Measurements from ENCODE around the gene MDN1.
"Not testable (repeated sequence)": the region's sequence is repeated elsewhere in the genome, so short reads cannot be mapped to it uniquely, and the experiment has no call there.

Gene MDN1

DNA sequence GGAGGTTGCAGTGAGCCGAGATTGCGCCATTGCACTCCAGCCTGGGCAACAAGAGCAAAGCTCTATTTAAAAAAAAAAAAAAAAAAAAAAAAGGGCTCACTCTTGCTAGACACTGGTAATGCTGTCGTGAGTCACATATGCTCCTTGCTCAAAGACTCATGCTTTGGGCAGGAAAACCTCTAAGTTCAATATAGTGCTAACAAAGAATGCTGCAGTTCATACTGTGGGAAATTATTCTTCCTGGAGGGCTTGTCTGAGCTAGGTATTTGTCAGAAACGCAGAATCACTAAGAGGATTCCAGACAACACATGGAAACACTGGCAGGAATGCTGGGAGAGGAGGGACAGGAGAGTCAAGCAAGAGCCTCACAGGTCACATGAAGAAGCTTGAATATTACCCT, 178.8 kb downstream of the MDN1 start:
- ChIA-PET CTCF (no interaction called here), POLR2A (interaction anchor here (0.6 kb wide), 2 partner anchors 279 to 288 kb away, joined by 3 read pairs; partner anchors contain the start of gene UBE2J1)
- DNase-seq (ENCODE audit: low read depth, low spot score): peak; percentile 59
- H3K4me3 ChIP-seq (ENCODE audit: low read depth, low read length): no peak overlapping the region
- TF ChIP-seq, protein P1, sequence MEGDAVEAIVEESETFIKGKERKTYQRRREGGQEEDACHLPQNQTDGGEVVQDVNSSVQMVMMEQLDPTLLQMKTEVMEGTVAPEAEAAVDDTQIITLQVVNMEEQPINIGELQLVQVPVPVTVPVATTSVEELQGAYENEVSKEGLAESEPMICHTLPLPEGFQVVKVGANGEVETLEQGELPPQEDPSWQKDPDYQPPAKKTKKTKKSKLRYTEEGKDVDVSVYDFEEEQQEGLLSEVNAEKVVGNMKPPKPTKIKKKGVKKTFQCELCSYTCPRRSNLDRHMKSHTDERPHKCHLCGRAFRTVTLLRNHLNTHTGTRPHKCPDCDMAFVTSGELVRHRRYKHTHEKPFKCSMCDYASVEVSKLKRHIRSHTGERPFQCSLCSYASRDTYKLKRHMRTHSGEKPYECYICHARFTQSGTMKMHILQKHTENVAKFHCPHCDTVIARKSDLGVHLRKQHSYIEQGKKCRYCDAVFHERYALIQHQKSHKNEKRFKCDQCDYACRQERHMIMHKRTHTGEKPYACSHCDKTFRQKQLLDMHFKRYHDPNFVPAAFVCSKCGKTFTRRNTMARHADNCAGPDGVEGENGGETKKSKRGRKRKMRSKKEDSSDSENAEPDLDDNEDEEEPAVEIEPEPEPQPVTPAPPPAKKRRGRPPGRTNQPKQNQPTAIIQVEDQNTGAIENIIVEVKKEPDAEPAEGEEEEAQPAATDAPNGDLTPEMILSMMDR (IDR thresholded peaks at IDR 0.05; ENCODE audit: insufficient read depth, low read length, missing control alignments): no peak

DNA sequence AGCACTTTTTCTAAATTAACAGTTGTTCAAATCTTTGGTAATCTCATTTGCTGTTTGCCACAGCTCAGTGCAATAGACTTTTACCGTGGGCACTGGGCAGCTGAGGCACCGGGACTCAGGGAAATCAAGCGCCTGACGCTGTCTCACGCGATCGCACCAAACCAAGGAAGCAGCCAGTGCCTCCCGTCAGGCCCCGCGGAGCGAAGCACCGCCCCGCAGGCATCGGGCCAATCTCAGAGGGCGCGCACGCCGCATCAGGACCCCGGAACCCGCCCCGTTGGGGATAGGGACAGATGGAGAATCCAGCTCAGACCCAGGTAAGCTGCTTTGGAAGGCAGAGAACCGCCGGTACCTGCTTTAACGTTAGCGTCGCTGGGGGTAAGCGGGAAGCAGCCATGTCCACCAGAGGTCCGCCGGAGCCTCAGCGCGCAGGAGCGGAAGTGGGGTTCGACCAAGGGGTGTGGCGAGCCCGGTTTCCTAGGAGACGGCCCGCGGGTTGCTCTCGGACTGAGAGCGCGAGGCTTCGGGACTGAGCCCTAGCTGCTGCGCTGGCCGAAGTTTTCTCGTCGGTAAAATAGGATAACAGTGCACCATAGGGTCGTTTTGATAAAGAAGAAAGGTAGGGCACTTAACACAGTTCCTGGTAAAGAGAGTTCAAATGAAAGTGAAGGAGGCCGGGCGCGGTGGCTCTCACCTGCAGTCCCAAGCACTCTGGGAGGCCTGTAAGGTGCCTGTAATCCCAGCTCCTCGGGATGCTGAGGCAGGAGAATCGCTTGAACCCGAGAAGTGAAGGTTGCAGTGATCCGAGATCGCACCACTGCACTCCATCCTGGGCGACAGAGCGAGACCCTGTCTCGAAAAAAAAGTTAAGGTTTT, 181.0 kb downstream of the MDN1 start, which contains the start of gene LYRM2:
Gene LYRM2 (minus strand): TSS at position 428 of the 876 bp plus-strand sequence. CDS start 31 bp downstream, at position 397.
- peak within 1 kb of the TSS; percentile 88 for H3K4me3 ChIP-seq (ENCODE audit: low read depth, low read length)
- TF ChIP-seq, protein P1 (IDR thresholded peaks at IDR 0.05; ENCODE audit: insufficient read depth, low read length, missing control alignments): no peak
- ChIA-PET CTCF (interaction anchor here (0.6 to 1.8 kb wide), 5 partner anchors 22 to 270 kb away, joined by 3 to 5 read pairs (median 4); no protein-coding TSS in a partner anchor), POLR2A (interaction anchor here (0.8 to 2.2 kb wide), 4 partner anchors 11 to 675 kb away, joined by 3 to 6 read pairs (median 4); partner anchors contain the start of genes RNGTT and UBE2J1)
- DNase-seq (ENCODE audit: low read depth, low spot score): peak; percentile 52

DNA sequence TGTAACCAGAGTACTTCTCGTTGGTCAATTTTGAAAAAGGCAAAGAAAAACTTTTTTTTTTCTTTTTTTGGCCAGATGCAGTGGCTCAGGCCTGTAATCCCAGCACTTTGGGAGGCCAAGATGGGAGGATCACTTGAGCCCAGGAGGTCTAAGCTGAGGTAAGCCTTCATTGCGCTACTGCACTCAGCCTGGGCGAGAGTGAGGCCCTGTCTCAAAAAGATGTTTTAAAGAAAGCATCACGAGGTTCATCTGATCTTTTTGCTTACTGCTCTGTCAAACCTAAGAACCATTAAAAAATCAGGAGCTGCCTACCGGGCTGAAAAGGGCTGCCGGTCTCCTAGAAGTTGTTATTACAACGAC, 181.7 kb downstream of the MDN1 start:
- H3K4me3 ChIP-seq (ENCODE audit: low read depth, low read length): peak overlapping the region; percentile 88
- ChIA-PET CTCF (interaction anchor here (0.6 to 1.8 kb wide), 6 partner anchors 21 to 269 kb away, joined by 3 to 5 read pairs (median 4); partner anchors contain the start of gene ANKRD6), POLR2A (interaction anchor here (0.8 to 2.2 kb wide), 4 partner anchors 10 to 674 kb away, joined by 3 to 6 read pairs (median 4); partner anchors contain the start of genes RNGTT and UBE2J1)
- TF ChIP-seq, protein P1 (IDR thresholded peaks at IDR 0.05; ENCODE audit: insufficient read depth, low read length, missing control alignments): no peak
- no peak for DNase-seq (ENCODE audit: low read depth, low spot score)

DNA sequence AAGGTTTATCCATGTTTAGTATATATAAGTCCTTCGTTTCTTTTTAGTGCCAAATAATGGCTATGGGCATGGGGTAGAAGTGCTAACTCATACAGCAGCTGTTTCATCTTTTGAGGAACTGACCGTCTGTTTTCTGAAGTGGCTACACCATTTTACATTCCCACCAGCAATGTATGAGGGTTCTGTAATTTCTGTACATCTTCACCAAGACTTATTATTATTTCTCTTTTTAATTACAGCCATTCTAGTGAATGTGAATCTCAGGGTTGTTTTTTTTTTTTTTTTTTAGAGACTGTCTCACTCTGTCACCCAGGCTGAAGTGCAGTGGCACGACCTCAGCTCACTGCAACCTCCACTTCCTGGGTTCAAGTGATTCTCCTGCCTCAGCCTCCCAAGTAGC, 183.2 kb downstream of the MDN1 start:
- ChIA-PET CTCF (interaction anchor here (1.7 kb wide), 1 partner anchor 204 kb away, joined by 5 read pairs; the partner anchor contains the start of gene ANKRD6), POLR2A (interaction anchor here (0.7 kb wide), 1 partner anchor 144 kb away, joined by 3 read pairs; no protein-coding TSS in a partner anchor)
- H3K4me3 ChIP-seq (ENCODE audit: low read depth, low read length); DNase-seq (ENCODE audit: low read depth, low spot score): not testable (repeated sequence)

DNA sequence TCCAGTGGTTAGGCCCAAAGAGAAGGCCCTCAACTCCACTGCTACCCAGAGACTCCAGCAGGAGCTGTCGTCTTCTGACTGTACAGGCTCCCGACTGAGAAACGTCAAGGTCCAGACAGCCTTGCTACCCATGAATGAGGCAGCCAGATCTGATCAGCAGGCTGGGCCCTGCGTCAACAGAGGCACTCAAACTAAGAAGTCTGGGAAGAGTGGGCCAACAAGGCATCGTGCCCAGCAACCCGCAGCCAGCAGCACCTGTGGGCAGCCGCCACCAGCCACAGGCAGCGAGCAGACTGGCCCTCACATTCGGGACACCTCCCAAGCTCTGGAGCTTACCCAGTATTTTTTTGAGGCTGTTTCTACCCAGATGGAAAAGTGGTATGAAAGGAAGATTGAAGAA, 189.1 kb downstream of the MDN1 start:
- TF ChIP-seq, protein P1 (IDR thresholded peaks at IDR 0.05; ENCODE audit: insufficient read depth, low read length, missing control alignments): no peak
- ChIA-PET CTCF (interaction anchor here (1.7 kb wide), 1 partner anchor 20 kb away, joined by 6 read pairs; no protein-coding TSS in a partner anchor), POLR2A (no interaction called here)
- no peak for DNase-seq (ENCODE audit: low read depth, low spot score)
- H3K4me3 ChIP-seq (ENCODE audit: low read depth, low read length): no peak overlapping the region

DNA sequence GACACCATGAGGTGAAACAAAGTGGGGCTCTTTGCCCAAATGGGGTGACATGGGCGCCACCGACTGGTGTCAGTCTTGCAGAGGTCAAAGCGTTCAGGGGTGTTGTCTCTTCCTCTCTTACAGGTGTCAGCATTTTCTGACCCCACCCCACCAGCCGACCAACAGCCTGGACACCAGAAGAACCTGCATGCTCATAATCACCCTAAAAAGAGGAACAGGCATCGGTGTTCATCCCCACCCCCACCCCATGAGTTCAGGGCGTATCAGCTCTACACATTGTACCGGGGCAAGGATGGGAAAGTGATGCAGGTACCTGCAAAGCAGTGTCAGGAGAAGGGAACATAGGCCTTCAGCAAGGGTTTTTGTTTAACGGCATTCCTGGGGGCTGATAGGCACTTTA, 195.8 kb downstream of the MDN1 start:
- POLR2A ChIA-PET: no interaction called here
- H3K4me3 ChIP-seq (ENCODE audit: low read depth, low read length): no peak overlapping the region
- TF ChIP-seq, protein P1 (IDR thresholded peaks at IDR 0.05; ENCODE audit: insufficient read depth, low read length, missing control alignments): no peak
- CTCF ChIA-PET: no interaction called here
- DNase-seq (ENCODE audit: low read depth, low spot score): no peak
